Stimulated activated CD8-positive, alpha-beta memory T cell treated with anti-CD3 and anti-CD28 coated beads, Interleukin-12 subunit alpha, Interleukin-12 subunit beta, amount 100 ng/mL, for 24 hours (primary cell): ENCODE data around the gene ADARB1.
"Not testable (repeated sequence)": the region's sequence is repeated elsewhere in the genome, so short reads cannot be mapped to it uniquely, and the experiment has no call there.

ENCODE experiments used
- DNase-seq: peaks from one replicate; pipeline ENCODE4 v3.0.0-alpha.2; 2020; ENCODE audit errors: extremely low read depth

The ADARB1 gene

DNA sequence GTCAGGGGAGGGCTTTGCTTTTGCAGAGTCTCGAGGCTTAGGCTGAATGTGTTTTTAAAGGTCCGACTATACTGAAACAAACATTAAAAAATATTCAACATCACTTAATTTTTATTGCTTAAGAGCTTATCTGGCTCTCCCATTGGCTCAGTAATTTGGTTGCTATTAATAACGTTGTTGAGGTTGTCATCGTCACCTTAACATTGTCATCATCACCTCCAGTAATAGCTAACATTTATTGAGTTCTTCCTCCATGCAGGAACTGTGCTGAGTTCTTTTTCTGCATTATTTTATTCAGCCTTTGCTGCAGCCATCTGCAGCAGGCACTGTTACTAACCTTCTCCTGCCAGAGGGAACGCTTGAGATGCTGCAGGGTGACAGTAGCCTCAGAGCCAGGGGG, 40.1 kb downstream of the ADARB1 start:
- no peak for DNase-seq

DNA sequence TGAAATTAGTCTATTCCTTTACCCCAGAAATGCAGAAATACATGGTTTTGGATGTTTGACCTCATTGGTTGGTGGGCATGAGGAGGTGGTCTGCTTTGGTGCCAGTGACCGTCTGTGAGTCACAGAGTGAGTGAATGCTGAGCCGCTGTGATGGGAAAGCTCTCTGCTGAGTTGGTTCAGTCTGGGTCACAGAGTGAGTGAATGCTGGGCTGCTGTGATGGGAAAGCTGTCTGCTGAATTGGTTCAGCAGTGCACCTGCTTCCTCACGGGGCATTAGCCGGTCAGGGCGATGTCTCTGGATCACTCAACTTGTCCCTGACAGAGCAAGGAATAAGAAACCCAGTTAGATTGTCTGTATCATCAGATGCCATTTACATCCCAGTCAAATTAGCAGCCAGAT, 40.8 kb downstream of the ADARB1 start:
- DNase-seq, result no peak

GRCh38 chr21:45116066-45116465, 41.7 kb downstream of the ADARB1 start:
- no peak for DNase-seq

- DNase-seq, result no peak
These were observed 42.9 kb downstream of the ADARB1 start for GRCh38 chr21:45117314-45117713.

- DNase-seq, result no peak
These were observed 43.7 kb downstream of the ADARB1 start for GRCh38 chr21:45118099-45118498.

DNA sequence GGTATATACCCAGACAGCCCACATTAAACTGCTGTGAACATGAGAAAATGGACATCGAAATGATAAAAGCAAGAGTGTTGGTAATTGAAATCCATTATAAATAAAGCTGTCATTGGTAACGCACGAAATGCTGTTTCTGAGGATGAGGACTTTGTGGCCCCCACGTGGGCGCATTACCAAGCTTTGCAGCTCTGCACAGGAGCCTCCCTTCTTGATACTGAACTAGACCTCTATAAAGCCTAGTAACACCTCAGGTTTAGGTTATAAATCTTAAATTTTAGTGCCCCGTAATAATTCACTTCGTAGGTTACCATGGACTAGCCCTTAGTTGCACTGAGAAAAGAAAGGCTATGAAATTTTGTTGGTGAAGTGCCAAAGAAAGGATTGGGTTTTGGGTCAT, 45.4 kb downstream of the ADARB1 start:
- DNase-seq, result no peak

GRCh38 chr21:45120975-45121374, 46.6 kb downstream of the ADARB1 start:
- no peak for DNase-seq

DNA sequence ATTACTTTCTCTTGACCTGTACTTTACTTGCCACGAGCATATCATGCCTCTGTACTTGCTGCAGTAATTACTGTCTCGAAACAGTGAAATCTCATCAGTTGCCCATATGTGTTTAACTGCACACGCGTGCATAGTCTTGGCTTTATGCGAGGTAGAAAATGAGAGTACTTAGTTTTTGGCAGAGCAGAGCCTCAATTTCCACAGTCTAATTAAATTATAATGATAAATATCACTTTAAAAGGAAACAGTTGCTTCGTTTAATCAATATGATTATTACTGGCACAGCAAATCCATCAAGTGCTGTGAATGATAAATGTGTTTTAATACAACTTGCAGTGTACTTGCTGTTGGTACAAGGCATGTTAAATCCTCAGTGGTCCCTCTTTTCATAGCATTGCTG, 47.6 kb downstream of the ADARB1 start:
- DNase-seq, result no peak

GRCh38 chr21:45122432-45123132, 48.2 kb downstream of the ADARB1 start:
- no peak for DNase-seq

DNA sequence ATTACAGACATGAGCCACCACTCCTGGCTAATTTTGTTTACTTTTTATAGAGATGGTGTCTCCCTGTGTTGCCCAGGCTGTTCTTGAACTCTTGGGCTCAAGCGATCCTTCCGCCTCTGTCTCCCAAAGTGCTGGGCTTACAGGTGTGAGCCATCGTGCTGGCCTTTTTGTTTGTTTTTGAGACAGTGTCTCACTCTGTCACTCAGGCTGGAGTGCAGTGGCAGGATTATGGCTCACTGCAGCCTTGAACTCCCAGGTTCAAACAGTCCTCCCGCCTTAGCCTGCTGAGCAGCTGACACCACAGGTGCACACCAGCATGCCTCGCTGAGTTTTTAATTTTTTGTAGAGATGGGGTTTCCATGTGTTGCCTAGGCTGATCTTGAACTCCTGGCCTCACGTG, 49.1 kb downstream of the ADARB1 start:
- no peak for DNase-seq

GRCh38 chr21:45124596-45124995, 50.2 kb downstream of the ADARB1 start:
- no peak for DNase-seq

GRCh38 chr21:45125357-45125756, 51.0 kb downstream of the ADARB1 start:
- DNase-seq, result no peak

DNA sequence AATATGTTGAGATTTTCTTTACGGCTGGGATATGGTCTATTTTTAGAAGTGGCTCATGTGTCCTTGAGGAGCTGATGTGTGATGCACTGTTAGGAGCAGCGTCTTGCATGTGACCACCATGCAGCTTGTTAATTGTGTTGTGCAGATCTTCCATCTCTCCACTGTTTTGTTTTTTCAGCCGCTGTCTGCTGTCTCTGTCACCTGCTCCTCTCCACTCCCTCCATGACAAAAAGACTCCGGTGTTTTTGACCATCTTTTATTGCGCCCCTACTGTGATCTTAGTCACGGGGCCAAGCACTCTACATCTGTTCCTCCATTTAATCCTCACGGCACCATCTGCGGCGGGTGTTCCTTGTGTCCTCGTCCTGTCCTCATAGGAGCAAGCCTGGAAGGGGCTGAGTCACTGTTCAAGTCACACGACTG, 51.8 kb downstream of the ADARB1 start:
- DNase-seq, result no peak

DNA sequence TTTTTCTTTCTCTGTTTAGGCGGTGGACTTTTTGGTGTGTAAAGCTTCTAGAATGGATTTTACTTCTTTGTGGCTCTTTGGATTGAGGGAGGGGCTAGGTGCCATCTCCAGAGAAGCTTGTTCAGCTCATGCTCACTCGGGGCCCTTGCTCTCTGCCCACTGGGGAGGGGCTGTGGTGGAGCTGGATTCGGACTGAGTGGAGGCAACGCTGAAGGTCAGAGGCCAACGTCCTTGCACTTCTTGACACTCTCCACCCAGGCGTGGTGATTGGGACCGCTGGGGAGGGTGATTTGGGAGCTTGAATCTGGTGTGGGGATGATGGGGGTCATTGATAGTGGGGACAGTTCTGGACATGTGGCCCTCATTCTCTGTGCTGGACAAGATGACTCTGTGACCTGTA, 52.6 kb downstream of the ADARB1 start:
- no peak for DNase-seq

GRCh38 chr21:45127937-45128336, 53.6 kb downstream of the ADARB1 start:
- DNase-seq, result no peak

DNA sequence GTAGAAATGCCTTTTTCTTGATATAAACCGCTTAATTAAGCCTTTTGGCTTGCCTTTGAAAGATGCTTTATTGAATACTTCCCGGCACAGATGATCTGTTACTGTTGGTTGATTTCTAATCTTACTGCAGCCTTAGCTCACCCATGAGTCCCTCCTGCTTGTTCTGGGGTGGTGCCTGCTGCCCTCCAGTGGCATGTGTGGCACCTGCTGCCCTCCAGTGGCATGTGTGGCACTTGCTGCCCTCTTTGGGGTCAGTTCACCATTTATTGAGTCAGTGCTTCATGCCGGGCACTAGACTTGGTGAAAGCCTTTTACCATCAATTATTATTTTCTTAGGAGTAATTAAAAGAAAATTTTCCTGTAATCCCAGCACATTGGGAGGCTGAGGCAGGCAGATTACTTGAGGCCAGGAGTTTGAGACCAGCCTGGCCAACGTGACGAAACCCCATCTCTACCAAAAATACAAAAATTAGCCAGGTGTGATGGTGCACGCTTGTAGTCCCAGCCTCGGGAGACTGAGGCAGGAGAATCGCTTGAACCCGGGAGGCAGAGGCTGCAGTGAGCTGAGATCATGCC, 54.3 kb downstream of the ADARB1 start:
- peak; percentile 32 for DNase-seq

- no peak for DNase-seq
These were observed 55.0 kb downstream of the ADARB1 start for GRCh38 chr21:45129189-45129923.

DNA sequence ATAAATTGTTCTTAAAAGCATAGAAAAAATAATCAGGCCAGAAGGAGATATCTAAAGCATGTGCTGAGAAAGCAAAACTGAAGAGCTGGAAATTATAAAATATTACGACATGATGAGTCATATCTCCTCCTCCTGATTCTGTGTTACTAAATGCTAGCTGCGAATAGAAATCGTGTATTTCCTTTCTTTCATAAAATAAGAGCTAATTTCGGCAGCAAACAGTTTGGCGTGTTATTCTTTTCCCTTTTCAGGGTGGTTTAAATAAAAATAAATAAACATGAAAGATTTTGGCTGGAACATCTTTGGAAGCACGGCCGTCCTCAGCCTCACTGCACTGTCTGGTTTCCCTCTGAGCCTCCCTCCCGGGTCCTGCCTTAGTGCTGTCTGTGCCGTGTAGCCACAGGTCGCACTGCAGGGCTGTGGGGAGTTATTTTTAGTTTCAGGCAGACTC, 56.0 kb downstream of the ADARB1 start:
- no peak for DNase-seq

GRCh38 chr21:45131537-45131999, 57.2 kb downstream of the ADARB1 start:
- DNase-seq, result no peak

- DNase-seq, result no peak
These were observed 58.6 kb downstream of the ADARB1 start for GRCh38 chr21:45132841-45133573.

GRCh38 chr21:45133574-45134278, 59.3 kb downstream of the ADARB1 start:
- not testable (repeated sequence) for DNase-seq
